GM18508 (cell line): ENCODE data around the gene NELL2.
"Not testable (repeated sequence)": the region's sequence is repeated elsewhere in the genome, so short reads cannot be mapped to it uniquely, and the experiment has no call there.

Source experiments
- ATAC-seq: cut with Tn5 transposase; IDR thresholded peaks from one replicate; pipeline ENCODE4 v1.9.1; 2021; ENCODE audit warnings: moderate number of reproducible peaks; ENCODE audit not compliant: insufficient read depth, unreplicated experiment

NELL2 gene

DNA sequence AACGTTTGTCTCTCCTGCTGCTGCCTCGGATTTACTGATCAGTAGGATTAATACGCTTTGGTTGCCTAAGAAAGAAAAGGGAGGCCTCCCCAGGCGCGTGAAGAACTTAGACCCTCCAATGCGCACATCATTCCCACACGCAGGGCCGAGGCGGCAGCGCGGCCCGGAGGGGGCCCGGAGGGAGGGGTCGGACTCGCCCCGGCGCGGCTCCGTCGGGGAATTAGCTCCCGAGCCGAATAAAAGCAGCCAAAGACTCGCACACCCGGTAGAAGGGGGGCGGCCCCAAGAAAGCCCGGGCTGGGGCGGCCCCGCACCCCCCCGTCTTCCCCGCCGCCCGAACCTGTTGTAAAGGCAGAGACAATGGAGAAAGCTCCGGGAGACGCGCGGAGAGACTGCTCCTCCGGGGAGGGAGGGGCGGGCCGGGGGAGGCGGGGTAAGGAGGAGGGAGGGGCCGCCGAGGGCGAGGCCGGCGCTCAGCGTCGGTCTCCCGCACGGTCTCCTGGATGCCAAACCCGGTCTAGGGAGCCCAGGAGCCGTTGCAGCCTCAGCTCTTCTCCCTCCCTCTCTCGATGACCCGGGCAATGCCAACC, at the start of gene NELL2:
Gene NELL2, minus strand, starts transcription at position 362 of the 590 bp plus-strand sequence. CDS start 446 bp downstream, outside the sequence.
- ATAC-seq = no peak

GRCh38 chr12:44921736-44922135, 45.6 kb upstream of the NELL2 start:
- ATAC-seq = no peak

GRCh38 chr12:44917141-44917540, 41.0 kb upstream of the NELL2 start:
- ATAC-seq = no peak

- no peak for ATAC-seq
These were observed 39.8 kb upstream of the NELL2 start for GRCh38 chr12:44915958-44916357.

DNA sequence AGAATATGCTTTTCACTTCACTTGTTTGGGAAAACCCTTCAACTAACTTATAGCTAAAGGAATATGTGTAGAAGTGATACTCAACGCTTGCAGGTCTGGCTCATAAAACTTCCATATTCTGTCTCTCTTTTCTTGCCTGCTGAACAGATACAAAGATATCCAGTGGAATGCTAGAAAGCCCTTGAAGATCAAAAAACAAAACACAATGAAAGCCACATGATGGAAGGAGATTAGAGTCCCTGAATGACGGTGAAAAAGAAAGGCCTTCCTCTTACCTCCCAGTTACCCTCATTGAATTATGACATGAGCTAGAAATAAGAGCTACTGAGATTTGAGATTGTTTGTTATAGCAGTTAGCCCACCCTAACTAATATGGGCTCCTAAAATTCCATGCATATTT, 28.2 kb upstream of the NELL2 start:
- ATAC-seq = no peak

DNA sequence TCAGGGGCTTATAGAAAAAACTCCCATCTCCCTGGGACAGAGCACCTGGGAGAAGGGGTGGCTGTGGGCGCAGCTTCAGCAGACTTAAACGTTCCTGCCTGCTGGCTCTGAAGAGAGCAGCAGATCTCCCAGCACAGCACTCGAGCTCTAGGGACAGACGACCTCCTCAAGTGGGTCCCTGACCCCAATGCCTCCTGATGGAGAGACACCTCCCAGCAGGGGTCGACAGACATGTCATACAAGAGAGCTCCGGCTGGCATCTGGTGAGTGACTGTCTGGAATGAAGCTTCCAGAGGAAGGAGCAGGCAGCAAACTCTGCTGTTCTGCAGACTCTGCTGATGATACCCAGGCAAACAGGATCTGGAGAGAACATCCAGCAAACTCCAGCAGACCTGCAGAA, 22.0 kb upstream of the NELL2 start:
- ATAC-seq = not testable (repeated sequence)

DNA sequence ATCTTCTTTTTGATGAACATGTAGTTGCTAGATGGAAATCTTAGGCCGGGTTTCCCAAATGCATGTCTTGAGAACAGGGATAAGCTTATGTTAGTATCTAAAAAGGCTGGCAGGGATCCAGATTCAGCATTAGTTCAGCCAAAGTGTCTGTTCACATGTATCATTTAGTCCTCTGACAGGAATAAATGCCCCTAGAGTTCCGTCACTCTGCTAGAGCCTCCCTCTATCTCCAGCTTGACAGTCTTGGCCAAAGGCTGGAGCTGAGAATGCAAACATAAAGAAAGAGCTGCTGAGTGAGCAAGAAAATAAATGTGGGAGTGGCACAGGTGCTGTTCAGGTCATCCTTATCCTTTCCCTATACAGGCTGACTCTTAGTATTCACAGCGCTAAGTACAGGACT, 13.8 kb upstream of the NELL2 start:
- ATAC-seq = no peak

DNA sequence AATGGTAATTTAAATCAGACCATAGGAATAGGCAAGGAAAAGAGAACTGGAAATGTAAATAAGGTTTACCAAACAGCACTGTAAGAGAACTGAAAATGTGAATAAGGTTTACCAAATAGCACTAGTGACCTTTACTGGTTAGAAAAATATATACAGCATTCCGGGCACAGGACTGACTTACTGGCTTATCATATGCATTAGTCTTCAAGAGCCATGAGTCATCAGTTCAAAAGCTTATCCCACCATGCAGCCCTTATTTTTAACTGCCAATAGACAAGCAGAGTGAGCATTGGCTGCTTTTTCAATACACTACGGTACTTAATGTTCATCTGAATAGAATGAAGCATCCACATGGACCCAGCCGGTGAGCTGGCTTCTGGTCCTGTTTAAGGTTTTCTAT, 13.0 kb upstream of the NELL2 start:
- ATAC-seq = no peak

DNA sequence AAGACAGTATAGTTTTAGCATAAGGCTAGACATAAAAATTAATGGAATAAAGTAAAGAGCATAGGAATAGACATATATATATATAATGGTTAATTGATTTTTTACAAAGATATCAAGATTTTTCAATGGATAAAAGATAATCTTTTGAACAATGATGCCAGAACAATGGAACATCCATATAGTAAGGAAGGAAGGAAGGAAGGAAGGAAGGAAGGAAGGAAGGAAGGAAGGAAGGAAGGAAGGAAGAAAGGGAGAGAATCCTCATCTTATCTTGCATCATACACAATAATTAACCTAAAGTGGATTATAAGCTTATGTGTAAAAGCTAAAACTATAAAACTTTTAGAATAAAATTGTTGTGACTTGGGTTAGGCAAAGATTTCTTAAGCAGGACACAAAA, 9.8 kb upstream of the NELL2 start:
- ATAC-seq = no peak

DNA sequence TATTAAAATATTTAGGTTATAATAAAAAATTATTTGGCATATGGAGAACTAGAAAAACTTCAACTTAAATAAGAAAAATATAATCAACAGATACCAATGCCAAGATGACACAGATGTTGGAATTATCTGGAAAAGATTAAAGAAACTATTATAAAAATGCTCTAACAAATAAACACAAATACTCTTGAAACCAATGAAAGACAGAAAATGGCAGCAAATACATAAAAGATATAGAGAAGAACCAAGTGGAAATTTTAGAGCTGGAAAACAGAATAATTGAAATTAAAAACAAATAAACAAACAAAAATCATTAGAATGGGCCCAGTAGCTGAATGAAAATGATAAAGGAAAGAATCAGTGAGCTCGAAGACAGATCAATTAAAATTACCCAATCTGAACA, 5.1 kb upstream of the NELL2 start:
- no peak for ATAC-seq

DNA sequence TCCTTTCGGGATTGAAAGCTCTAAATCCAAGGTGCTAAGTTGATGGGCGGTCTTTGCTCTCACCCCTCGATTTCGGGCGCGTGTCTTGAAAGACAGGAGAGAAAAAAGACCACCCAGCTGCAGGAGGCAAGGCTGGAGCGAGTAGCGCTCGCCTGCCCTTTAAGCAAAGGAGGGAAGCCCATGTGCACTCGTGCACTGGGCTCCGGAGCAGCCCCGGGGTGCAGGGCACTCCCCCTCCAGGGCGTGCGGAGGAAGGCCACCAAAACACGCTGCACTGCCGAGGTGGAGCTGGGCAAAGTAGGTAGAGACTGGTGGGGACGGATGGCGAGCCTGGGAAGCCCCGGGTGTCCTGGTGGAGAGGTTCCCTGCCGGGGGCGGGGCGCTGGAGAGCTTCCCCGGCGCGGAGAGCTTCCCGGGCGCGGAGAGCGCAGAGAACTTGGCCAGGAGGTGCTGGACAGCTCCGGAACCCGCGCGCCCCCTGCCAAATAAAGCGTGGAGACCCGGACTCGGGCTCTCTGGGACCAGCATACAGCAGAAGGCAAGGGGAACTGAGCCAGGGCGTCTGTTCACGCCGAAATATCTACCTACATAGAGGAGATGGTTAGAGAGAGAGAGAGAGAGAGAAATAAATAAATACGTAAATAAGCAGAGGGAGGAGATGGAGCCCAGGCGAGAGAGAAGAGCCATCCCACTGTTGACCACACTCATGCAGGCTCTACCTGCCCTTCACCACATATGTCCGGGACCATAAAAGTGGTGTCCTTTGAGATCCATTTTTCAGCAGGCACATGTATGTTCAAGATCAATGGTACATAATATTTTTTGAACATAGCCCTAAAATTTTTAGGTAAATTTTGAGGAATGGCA, 662 bp upstream of the NELL2 start:
- ATAC-seq = no peak

- no peak for ATAC-seq
These were observed 630 bp downstream of the NELL2 start for GRCh38 chr12:44875417-44875953.

DNA sequence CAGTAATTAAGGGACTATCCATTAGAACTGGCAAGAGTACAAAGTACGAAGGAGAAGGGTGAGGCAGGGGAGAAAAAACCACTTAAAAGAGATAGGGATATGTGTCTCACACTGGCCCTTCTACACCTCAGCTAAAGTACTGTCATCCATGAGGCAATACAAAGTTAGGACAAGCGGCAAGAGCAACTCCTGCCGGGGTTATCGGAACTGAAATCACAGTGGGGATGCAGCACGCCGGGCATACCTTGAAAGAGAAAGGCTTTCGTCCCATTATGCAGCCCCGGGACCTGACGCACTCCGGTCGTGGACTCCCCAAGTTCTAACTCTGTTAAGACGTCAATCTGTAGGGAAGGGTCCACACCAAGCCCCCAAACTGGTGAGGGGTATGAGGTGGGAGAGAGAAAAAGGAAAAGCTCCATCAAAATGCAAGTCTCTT, 1.1 kb downstream of the NELL2 start:
- ATAC-seq = no peak

DNA sequence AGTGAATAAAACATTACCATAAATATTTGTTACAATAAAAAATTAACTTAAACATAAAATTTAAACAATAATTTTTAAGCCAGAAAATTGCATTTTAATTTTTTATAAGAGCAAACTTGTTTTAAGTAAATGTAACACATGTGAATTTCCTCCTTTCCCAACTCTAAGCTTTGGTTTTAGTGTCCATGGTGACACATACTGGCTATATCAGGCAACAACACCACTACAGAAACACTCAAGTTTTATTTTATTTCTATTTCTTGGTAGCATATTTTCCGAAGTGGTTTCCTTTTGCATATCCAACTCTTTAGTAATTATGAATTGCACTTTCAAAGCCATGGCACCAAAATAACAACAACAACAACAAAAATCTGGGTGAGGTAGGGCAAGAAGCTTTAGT, 2.2 kb downstream of the NELL2 start:
- no peak for ATAC-seq

DNA sequence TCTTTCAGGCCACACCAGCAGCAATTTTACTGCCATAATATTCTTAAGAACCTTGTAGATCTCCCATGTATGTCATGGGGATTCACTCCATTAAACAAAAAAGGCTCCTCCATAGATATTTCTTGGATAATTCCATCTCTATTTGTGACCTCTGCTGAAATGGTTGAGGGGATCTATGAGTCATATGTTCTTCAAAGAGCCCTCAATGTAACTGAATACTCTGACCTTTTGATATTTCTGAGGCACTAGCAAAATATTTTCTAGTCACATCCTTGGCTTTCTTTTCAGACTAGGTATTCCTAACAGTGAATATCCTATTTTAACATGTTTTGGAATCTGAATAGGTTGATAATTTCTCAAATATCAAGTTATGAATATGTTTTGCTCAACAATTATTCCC, 6.6 kb downstream of the NELL2 start:
- ATAC-seq = no peak

DNA sequence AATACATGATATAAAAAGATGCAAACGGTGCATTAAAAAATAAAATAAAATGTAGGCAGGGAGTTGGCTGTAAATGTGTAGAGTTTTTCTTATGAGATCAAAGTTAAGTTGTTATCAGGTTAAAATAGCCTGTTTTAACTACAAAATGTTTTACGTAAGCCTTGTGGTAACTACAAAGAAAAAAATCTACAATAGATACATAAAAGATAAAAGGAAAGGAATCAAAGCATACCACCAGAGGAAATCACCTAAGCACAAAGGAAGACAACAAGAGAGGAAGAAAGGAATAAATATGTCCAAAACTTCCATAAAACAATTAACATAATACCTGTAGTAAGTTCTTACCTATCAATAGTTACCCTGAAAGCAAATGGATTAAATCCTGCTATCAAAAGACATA, 12.2 kb downstream of the NELL2 start:
- ATAC-seq = no peak

DNA sequence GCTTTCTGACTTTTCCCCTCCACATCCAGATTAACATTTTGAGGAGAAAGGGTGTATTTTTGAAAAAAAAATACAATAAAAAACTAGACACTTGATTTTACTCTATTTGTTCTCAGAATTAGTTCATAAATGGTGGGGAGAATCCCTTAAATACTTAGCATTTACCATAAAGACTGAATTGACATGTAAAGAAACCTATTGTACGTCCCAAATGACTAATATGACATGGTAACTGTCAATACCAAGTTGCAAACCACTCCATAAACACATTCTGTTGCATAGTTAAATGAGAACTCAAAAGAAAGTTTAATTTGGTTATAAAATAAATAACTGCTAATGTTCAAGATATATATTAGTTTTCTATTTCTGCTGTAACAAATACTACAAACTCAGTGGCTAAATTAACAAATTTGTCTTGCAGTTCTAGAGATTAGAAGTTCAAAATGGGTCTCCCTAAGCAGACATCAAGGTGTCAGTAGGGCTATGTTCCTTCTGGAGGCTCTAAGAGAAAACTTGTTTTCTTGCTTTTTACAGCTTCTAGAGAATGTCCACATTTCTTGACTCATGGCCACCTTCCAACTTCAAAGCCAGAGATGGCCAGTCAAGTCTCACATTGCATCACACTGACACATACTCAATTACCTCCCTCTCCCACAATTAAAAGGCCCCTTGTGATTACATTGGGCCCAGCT, 16.0 kb downstream of the NELL2 start:
- no peak for ATAC-seq

GRCh38 chr12:44858226-44858855, 17.8 kb downstream of the NELL2 start:
- no peak for ATAC-seq

GRCh38 chr12:44852483-44852882, 23.6 kb downstream of the NELL2 start:
- ATAC-seq = no peak

DNA sequence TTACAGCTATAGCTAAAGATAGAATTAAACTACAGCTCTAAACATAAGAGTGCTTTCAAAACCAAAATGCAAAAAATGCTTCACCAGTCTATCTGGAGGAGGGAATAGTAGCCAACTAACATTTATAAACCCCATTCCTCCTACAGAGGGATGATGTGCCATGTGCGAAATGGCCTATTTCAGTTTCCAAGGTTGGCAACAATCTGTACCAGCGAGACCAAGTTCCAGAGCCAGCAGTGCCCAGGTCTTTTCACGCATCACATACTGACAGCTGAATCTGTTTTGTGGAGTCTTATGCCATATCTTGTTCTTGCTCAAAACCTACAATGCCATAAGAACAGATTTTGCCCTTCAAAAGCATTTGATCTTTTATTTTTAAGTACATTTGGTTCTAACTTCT, 24.5 kb downstream of the NELL2 start:
- ATAC-seq = no peak

- ATAC-seq = peak; percentile 47
These were observed 27.4 kb downstream of the NELL2 start for GRCh38 chr12:44848703-44849085.
